ENCODE measurements around the gene HMBS.

DNA sequence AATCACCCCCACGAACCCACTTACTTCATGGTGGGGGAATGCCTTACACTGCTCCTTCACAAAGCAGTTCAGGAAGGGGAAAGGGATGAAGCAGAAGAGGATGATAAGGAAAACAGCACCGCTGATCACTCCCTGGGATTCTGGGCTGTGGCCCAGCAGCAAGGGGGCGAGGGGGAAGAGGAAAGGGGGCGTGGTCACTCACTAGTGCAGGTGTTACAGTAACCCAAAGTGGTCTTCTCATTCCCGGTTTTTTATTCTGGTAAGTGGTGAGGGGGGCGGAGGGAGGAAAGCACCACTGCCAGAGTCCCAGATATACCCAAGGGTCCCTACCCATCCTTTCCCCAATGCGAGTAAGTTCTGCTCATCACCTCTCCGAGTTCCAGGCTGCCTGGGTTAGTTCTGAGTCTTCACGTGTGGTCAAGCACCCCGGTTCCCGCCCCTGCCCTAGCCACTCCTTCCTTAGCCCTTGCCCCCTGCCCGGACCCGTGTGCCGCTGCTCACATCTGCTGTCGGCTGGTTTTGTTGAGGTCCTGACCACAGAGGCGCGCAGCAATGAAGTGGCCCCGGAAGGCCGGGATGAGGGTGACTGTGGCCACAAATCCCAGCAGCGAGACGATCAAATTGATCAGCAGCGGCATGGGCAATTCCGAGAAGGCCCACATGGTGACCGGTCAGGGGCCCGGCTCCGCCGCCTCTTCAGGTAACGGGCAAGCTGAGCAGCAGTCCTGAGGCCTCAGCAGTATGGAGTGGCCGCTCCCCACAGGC is 16.5 kb downstream of the HMBS start:
- TF ChIP-seq, protein P1, sequence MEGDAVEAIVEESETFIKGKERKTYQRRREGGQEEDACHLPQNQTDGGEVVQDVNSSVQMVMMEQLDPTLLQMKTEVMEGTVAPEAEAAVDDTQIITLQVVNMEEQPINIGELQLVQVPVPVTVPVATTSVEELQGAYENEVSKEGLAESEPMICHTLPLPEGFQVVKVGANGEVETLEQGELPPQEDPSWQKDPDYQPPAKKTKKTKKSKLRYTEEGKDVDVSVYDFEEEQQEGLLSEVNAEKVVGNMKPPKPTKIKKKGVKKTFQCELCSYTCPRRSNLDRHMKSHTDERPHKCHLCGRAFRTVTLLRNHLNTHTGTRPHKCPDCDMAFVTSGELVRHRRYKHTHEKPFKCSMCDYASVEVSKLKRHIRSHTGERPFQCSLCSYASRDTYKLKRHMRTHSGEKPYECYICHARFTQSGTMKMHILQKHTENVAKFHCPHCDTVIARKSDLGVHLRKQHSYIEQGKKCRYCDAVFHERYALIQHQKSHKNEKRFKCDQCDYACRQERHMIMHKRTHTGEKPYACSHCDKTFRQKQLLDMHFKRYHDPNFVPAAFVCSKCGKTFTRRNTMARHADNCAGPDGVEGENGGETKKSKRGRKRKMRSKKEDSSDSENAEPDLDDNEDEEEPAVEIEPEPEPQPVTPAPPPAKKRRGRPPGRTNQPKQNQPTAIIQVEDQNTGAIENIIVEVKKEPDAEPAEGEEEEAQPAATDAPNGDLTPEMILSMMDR (IDR thresholded peaks at IDR 0.05), result no peak
- TF ChIP-seq POLR2AphosphoS5 (IDR thresholded peaks at IDR 0.05), result no peak
- TF ChIP-seq EP300 (IDR thresholded peaks at IDR 0.05), result no peak
- TF ChIP-seq POLR2A (IDR thresholded peaks at IDR 0.05), result no peak
